PFSK-1 (cell line): Measurements from ENCODE around the gene GRID1.

ENCODE experiments used
- FOXP2 ChIP-seq: optimal IDR thresholded peaks from 2 replicates; pipeline ENCODE3; 2011; ENCODE audit warnings: borderline replicate concordance, control low read depth, inconsistent platforms; ENCODE audit not compliant: insufficient read depth; ENCODE audit errors: extremely low read length, extremely low read depth
- POLR2AphosphoS5 ChIP-seq: IDR thresholded peaks from 2 replicates; pipeline ENCODE4 v1.6.1; 2012; ENCODE audit warnings: low read depth, mild to moderate bottlenecking, control low read depth, low read length, moderate library complexity
- SIN3A ChIP-seq: IDR thresholded peaks from 2 replicates; pipeline ENCODE4 v1.6.1; 2012; ENCODE audit warnings: mild to moderate bottlenecking, low read length, moderate library complexity, borderline replicate concordance; ENCODE audit not compliant: insufficient read depth
- TAF1 ChIP-seq: IDR thresholded peaks from 2 replicates; pipeline ENCODE4 v1.6.1; 2012; ENCODE audit warnings: low read length, control low read depth, borderline replicate concordance; ENCODE audit not compliant: insufficient read depth
- TF ChIP-seq, protein P1 (sequence below), 2 experiments: IDR thresholded peaks; 2 replicates each; pipeline versions ENCODE4 v1.6.1 to v1.8.0; 2011 to 2012; ENCODE audit warnings: low read depth in 2 of 2, low read length in 2 of 2, control low read depth in 1 of 2, inconsistent platforms in 1 of 2, mild to moderate bottlenecking in 1 of 2, moderate library complexity in 1 of 2; ENCODE audit not compliant: insufficient read depth in 1 of 2

DNA sequence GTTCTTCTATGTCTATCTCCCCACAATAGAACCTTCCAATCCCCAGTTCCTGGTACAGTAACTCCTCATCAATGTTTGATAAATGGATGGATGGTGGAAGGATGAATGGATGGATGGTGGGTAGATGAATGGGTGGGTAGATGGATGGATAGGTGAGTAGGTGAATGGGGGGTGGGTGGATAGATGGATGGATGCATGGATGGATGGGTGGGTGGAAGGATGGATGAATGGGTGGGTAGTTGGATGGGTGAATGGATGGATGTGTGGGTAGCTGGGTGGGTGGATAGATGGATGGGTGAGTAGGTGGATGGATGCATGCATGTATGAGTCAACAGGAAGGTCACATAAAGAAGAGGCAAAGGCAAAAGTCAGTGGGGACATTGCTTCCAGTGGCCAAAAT lies 116.8 kb downstream of the GRID1 start:
- TF ChIP-seq SIN3A: no peak
- no peak for TF ChIP-seq TAF1
- TF ChIP-seq, protein P1, sequence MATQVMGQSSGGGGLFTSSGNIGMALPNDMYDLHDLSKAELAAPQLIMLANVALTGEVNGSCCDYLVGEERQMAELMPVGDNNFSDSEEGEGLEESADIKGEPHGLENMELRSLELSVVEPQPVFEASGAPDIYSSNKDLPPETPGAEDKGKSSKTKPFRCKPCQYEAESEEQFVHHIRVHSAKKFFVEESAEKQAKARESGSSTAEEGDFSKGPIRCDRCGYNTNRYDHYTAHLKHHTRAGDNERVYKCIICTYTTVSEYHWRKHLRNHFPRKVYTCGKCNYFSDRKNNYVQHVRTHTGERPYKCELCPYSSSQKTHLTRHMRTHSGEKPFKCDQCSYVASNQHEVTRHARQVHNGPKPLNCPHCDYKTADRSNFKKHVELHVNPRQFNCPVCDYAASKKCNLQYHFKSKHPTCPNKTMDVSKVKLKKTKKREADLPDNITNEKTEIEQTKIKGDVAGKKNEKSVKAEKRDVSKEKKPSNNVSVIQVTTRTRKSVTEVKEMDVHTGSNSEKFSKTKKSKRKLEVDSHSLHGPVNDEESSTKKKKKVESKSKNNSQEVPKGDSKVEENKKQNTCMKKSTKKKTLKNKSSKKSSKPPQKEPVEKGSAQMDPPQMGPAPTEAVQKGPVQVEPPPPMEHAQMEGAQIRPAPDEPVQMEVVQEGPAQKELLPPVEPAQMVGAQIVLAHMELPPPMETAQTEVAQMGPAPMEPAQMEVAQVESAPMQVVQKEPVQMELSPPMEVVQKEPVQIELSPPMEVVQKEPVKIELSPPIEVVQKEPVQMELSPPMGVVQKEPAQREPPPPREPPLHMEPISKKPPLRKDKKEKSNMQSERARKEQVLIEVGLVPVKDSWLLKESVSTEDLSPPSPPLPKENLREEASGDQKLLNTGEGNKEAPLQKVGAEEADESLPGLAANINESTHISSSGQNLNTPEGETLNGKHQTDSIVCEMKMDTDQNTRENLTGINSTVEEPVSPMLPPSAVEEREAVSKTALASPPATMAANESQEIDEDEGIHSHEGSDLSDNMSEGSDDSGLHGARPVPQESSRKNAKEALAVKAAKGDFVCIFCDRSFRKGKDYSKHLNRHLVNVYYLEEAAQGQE (IDR thresholded peaks at IDR 0.05; ENCODE audit: insufficient read depth in 1 of 2, low read depth in 2 of 2, low read length in 2 of 2): no peak
- TF ChIP-seq POLR2AphosphoS5: no peak
- TF ChIP-seq FOXP2: no peak
